ENCODE measurements around the gene AIF1.

AIF1 gene

GRCh38 chr6:31636698-31637596 lies 21.9 kb downstream of the AIF1 start:
- no peak for DNase-seq (ENCODE audit: low read depth)
- no peak overlapping the region for H3K4me3 ChIP-seq (ENCODE audit: low read depth, low read length)
- TF ChIP-seq CTCF (IDR thresholded peaks at IDR 0.05; ENCODE audit: low read depth, low read length, missing control alignments), result no peak

GRCh38 chr6:31639043-31639442 lies 24.0 kb downstream of the AIF1 start:
- DNase-seq (ENCODE audit: low read depth), result no peak
- no peak overlapping the region for H3K4me3 ChIP-seq (ENCODE audit: low read depth, low read length)
- no peak for TF ChIP-seq CTCF (IDR thresholded peaks at IDR 0.05; ENCODE audit: low read depth, low read length, missing control alignments)

GRCh38 chr6:31639449-31639861 lies 24.4 kb downstream of the AIF1 start:
- DNase-seq (ENCODE audit: low read depth), result no peak
- no peak for TF ChIP-seq CTCF (IDR thresholded peaks at IDR 0.05; ENCODE audit: low read depth, low read length, missing control alignments)
- H3K4me3 ChIP-seq (ENCODE audit: low read depth, low read length), result no peak overlapping the region

- no peak for DNase-seq (ENCODE audit: low read depth)
- no peak for TF ChIP-seq CTCF (IDR thresholded peaks at IDR 0.05; ENCODE audit: low read depth, low read length, missing control alignments)
- H3K4me3 ChIP-seq (ENCODE audit: low read depth, low read length), result no peak overlapping the region
Observed at GRCh38 chr6:31640612-31641011, 25.6 kb downstream of the AIF1 start.

GRCh38 chr6:31641370-31641769 lies 26.3 kb downstream of the AIF1 start:
- DNase-seq (ENCODE audit: low read depth), result no peak
- TF ChIP-seq CTCF (IDR thresholded peaks at IDR 0.05; ENCODE audit: low read depth, low read length, missing control alignments), result no peak
- no peak overlapping the region for H3K4me3 ChIP-seq (ENCODE audit: low read depth, low read length)

GRCh38 chr6:31642798-31643570 lies 27.9 kb downstream of the AIF1 start:
- no peak for DNase-seq (ENCODE audit: low read depth)
- no peak for TF ChIP-seq CTCF (IDR thresholded peaks at IDR 0.05; ENCODE audit: low read depth, low read length, missing control alignments)
- no peak overlapping the region for H3K4me3 ChIP-seq (ENCODE audit: low read depth, low read length)
